ENCODE measurements around the gene PAQR4. TPM values are rescaled to one million over a fixed set of nuclear protein-coding genes. Genes with fewer than 3 reads are reported as not detected.

PAQR4 gene
- total and polyA plus RNA-seq, 2 of the 13 experiments (the other 11 are each of a cell fraction or from before 2014, with no cell fraction given) = 15.9 to 24.8 TPM

DNA sequence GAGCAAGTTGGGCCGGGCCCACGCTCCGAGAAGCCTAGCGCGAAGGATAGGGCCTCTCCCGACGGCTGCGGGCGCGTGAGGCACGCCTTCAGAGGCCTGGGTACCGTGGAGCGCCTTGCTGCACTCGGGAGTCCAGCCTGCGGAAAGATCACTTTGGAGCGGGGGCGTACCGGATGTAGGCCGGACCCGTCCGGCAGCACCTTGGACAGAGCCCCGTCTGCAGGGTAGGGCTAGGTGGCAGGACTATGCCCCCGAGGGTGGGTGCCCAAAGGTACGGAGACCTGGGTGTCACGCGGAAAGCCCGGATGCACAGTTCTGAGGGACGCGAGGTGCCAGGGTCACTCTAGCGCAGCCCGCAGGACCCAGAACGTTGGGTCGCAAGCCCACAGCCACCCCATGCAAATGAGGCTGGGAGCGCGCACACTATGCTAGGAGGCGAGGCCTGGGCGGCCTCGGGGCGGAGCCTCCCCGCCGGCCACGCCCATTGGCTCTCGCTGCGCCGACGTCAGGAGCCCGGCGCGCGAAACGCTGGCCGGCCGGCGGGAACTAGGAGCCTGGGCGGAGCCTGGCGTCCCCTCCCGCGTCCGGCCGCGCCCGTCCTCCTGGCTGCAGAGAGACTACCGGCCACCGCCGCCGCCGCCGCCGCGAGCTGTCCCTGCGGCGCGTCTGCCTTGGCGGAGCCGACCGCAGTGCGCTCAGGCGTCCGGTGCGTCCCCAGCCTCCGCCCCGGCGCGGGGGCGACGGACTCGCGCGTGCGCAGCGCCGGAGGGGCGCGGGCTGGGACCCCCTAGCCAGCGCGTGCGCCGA lies at the start of gene PAQR4 (continued):
- TF ChIP-seq PRDM15 (CRISPR knock-in tag; IDR thresholded peaks at IDR 0.05) = peak; percentile 77
- TF ChIP-seq XBP1 (CRISPR knock-in tag; IDR thresholded peaks at IDR 0.05) = 0 out of 2 replicates have a peak, but pooled peaks have one; percentile 69
- no peak for TF ChIP-seq NPAS2 (CRISPR knock-in tag; IDR thresholded peaks at IDR 0.05; ENCODE audit: borderline replicate concordance)
- TF ChIP-seq, protein P1, sequence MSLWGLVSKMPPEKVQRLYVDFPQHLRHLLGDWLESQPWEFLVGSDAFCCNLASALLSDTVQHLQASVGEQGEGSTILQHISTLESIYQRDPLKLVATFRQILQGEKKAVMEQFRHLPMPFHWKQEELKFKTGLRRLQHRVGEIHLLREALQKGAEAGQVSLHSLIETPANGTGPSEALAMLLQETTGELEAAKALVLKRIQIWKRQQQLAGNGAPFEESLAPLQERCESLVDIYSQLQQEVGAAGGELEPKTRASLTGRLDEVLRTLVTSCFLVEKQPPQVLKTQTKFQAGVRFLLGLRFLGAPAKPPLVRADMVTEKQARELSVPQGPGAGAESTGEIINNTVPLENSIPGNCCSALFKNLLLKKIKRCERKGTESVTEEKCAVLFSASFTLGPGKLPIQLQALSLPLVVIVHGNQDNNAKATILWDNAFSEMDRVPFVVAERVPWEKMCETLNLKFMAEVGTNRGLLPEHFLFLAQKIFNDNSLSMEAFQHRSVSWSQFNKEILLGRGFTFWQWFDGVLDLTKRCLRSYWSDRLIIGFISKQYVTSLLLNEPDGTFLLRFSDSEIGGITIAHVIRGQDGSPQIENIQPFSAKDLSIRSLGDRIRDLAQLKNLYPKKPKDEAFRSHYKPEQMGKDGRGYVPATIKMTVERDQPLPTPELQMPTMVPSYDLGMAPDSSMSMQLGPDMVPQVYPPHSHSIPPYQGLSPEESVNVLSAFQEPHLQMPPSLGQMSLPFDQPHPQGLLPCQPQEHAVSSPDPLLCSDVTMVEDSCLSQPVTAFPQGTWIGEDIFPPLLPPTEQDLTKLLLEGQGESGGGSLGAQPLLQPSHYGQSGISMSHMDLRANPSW (CRISPR knock-in tag; IDR thresholded peaks at IDR 0.05; ENCODE audit: borderline replicate concordance) = peak; percentile 72; the same call in 1 of the 2 replicates
- TF ChIP-seq, protein P2, sequence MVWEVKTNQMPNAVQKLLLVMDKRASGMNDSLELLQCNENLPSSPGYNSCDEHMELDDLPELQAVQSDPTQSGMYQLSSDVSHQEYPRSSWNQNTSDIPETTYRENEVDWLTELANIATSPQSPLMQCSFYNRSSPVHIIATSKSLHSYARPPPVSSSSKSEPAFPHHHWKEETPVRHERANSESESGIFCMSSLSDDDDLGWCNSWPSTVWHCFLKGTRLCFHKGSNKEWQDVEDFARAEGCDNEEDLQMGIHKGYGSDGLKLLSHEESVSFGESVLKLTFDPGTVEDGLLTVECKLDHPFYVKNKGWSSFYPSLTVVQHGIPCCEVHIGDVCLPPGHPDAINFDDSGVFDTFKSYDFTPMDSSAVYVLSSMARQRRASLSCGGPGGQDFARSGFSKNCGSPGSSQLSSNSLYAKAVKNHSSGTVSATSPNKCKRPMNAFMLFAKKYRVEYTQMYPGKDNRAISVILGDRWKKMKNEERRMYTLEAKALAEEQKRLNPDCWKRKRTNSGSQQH (CRISPR knock-in tag; IDR thresholded peaks at IDR 0.05; ENCODE audit: low read depth) = peak; percentile 97
- TF ChIP-seq ZNF883 (CRISPR knock-in tag; IDR thresholded peaks at IDR 0.05; ENCODE audit: not compliant biosample characterization) = peak; percentile 93
- no peak for TF ChIP-seq STAG1 (CRISPR knock-in tag; IDR thresholded peaks at IDR 0.05)
- TF ChIP-seq IRF9 (CRISPR knock-in tag; IDR thresholded peaks at IDR 0.05; ENCODE audit: borderline replicate concordance) = peak; percentile 95; the same call in 1 of the 2 replicates
- no peak for TF ChIP-seq NCOA1 (CRISPR knock-in tag; IDR thresholded peaks at IDR 0.05)
- TF ChIP-seq SRSF4 (IDR thresholded peaks at IDR 0.05; ENCODE audit: low read depth, low read length, poor library complexity, severe bottlenecking) = no peak
- TF ChIP-seq PAXIP1 (CRISPR knock-in tag; conservative IDR thresholded peaks at IDR 0.05) = peak; percentile 79
- TF ChIP-seq ZNF567 (CRISPR knock-in tag; IDR thresholded peaks at IDR 0.05; ENCODE audit: borderline replicate concordance) = peak; percentile 88; the same call in 1 of the 2 replicates
